CD4-positive, alpha-beta T cell treated with Interferon gamma for 1 hour (primary cell): ENCODE data around the gene RCAN1.
"Not testable (repeated sequence)": the region's sequence is repeated elsewhere in the genome, so short reads cannot be mapped to it uniquely, and the experiment has no call there.

ENCODE experiments used
- DNase-seq: peaks from one replicate; pipeline ENCODE4 v3.0.0-alpha.2; 2020

Gene RCAN1

GRCh38 chr21:34567604-34568155 lies 47.2 kb downstream of the RCAN1 start:
- DNase-seq, result no peak

- no peak for DNase-seq
These were observed 49.7 kb downstream of the RCAN1 start for GRCh38 chr21:34565238-34565637.

GRCh38 chr21:34563370-34563769 lies 51.5 kb downstream of the RCAN1 start:
- DNase-seq, result not testable (repeated sequence)

GRCh38 chr21:34561806-34562205 lies 53.1 kb downstream of the RCAN1 start:
- DNase-seq, result no peak

- DNase-seq, result no peak
These were observed 54.3 kb downstream of the RCAN1 start for GRCh38 chr21:34560609-34561008.

- no peak for DNase-seq
These were observed 54.9 kb downstream of the RCAN1 start for GRCh38 chr21:34560021-34560420.

GRCh38 chr21:34559089-34559631 lies 55.8 kb downstream of the RCAN1 start:
- DNase-seq, result no peak

- DNase-seq, result no peak
These were observed 56.7 kb downstream of the RCAN1 start for GRCh38 chr21:34558166-34558565.

- no peak for DNase-seq
These were observed 57.7 kb downstream of the RCAN1 start for GRCh38 chr21:34557261-34557660.

- DNase-seq, result not testable (repeated sequence)
These were observed 60.2 kb downstream of the RCAN1 start for GRCh38 chr21:34554670-34555069.

- no peak for DNase-seq
These were observed 60.7 kb downstream of the RCAN1 start for GRCh38 chr21:34554227-34554626.

GRCh38 chr21:34553151-34553952 lies 61.6 kb downstream of the RCAN1 start:
- no peak for DNase-seq

- DNase-seq, result no peak
These were observed 62.4 kb downstream of the RCAN1 start for GRCh38 chr21:34552360-34553098.

- DNase-seq, result no peak
These were observed 64.6 kb downstream of the RCAN1 start for GRCh38 chr21:34550182-34550799.

- no peak for DNase-seq
These were observed 66.0 kb downstream of the RCAN1 start for GRCh38 chr21:34548781-34549376.

GRCh38 chr21:34546542-34546941 lies 68.4 kb downstream of the RCAN1 start:
- DNase-seq, result no peak

GRCh38 chr21:34545079-34545884 lies 69.6 kb downstream of the RCAN1 start:
- DNase-seq, result peak; percentile 40

- peak; percentile 32 for DNase-seq
These were observed 70.8 kb downstream of the RCAN1 start for GRCh38 chr21:34544032-34544496.

GRCh38 chr21:34543017-34543416 lies 71.9 kb downstream of the RCAN1 start:
- DNase-seq, result no peak

GRCh38 chr21:34540206-34540605 lies 74.7 kb downstream of the RCAN1 start:
- DNase-seq, result no peak

- DNase-seq, result no peak
These were observed 77.1 kb downstream of the RCAN1 start for GRCh38 chr21:34537838-34538237.

- DNase-seq, result no peak
These were observed 78.1 kb downstream of the RCAN1 start for GRCh38 chr21:34536820-34537219.
